Endometrial microvascular endothelial cells (primary cell): ENCODE results near the gene GFM1. TPM values are rescaled to one million over a fixed set of nuclear protein-coding genes. Genes with fewer than 3 reads are reported as not detected.
"Not testable (repeated sequence)": the region's sequence is repeated elsewhere in the genome, so short reads cannot be mapped to it uniquely, and the experiment has no call there.

ENCODE experiments used
- in situ Hi-C: cut with HindIII; loops from 2 replicates; pipeline ENCODE4 v1.10.0; 2017; ENCODE audit warnings: low sequenced_read_pairs, low pct_unique_long_range_greater_than_20kb; ENCODE audit errors: inconsistent ontology term
- total RNA-seq: library from RNA; depleted of rRNA; stranded (reverse); fragments of >200 nt; gene quantifications from one replicate; pipeline ENCODE4 v1.2.3, GENCODE V29; 2015; ENCODE audit errors: inconsistent ontology term

The GFM1 gene
- total RNA-seq, 1 donor from 2014 or later: 53.3 TPM

- in situ Hi-C loops: loop anchor here (25.0 kb wide), 1 partner anchor 119 kb away; no protein-coding TSS in a partner anchor
Measured at GRCh38 chr3:158668506-158668905, 24.2 kb downstream of the GFM1 start.

GRCh38 chr3:158671821-158672214 is 27.5 kb downstream of the GFM1 start:
- in situ Hi-C loops: loop anchor here (25.0 kb wide), 1 partner anchor 115 kb away; no protein-coding TSS in a partner anchor

GRCh38 chr3:158672215-158673176 is 28.2 kb downstream of the GFM1 start, which contains the start of gene LXN:
TSS of gene LXN (minus strand) at chr3:158672648. CDS start at chr3:158672478, 170 bp downstream.
- in situ Hi-C loops: loop anchor here (25.0 kb wide), 1 partner anchor 115 kb away; no protein-coding TSS in a partner anchor

- in situ Hi-C loops: no loop called here
Measured at GRCh38 chr3:158678687-158679086, 34.4 kb downstream of the GFM1 start.

- in situ Hi-C loops: no loop called here
Measured at GRCh38 chr3:158679547-158680000, 35.2 kb downstream of the GFM1 start.

GRCh38 chr3:158680861-158681260 is 36.5 kb downstream of the GFM1 start:
- in situ Hi-C loops: no loop called here

GRCh38 chr3:158683230-158683962 is 39.1 kb downstream of the GFM1 start:
- in situ Hi-C loops: no loop called here

- in situ Hi-C loops: no loop called here
Measured at GRCh38 chr3:158685159-158685558, 40.8 kb downstream of the GFM1 start.

- in situ Hi-C loops: not testable (repeated sequence)
Measured at GRCh38 chr3:158693866-158694456, 49.6 kb downstream of the GFM1 start.

- in situ Hi-C loops: no loop called here
Measured at GRCh38 chr3:158696618-158697017, 52.3 kb downstream of the GFM1 start.

- in situ Hi-C loops: no loop called here
Measured at GRCh38 chr3:158700559-158700958, 56.2 kb downstream of the GFM1 start.

- in situ Hi-C loops: no loop called here
Measured at GRCh38 chr3:158701420-158702065, 57.2 kb downstream of the GFM1 start.

- in situ Hi-C loops: no loop called here
Measured at GRCh38 chr3:158702815-158703481, 58.6 kb downstream of the GFM1 start.

- in situ Hi-C loops: no loop called here
Measured at GRCh38 chr3:158703566-158703965, 59.2 kb downstream of the GFM1 start.

- in situ Hi-C loops: no loop called here
Measured at GRCh38 chr3:158709666-158710083, 65.3 kb downstream of the GFM1 start.

GRCh38 chr3:158710601-158711000 is 66.3 kb downstream of the GFM1 start:
- in situ Hi-C loops: no loop called here

- in situ Hi-C loops: no loop called here
Measured at GRCh38 chr3:158711886-158712285, 67.6 kb downstream of the GFM1 start.

GRCh38 chr3:158712443-158712842 is 68.1 kb downstream of the GFM1 start:
- in situ Hi-C loops: no loop called here
